Omental fat pad (tissue), 4 donors: ENCODE data around the gene BAZ2B. TPM values are rescaled to one million over a fixed set of nuclear protein-coding genes. Genes with fewer than 3 reads are reported as not detected.
"Not testable (repeated sequence)": the region's sequence is repeated elsewhere in the genome, so short reads cannot be mapped to it uniquely, and the experiment has no call there.

Experiments used
- ATAC-seq: fragments of 150-250 bp; one replicate; pipeline ENCODE4 v1.9.1; 2016; ENCODE audit warnings: mild to moderate bottlenecking, moderate library complexity; ENCODE audit not compliant: low FRiP score
- DNase-seq: peaks from one replicate; pipeline ENCODE4 v3.0.0-alpha.2; 2019; ENCODE audit warnings: low spot score
- CTCF ChIP-seq, 3 donors: fragments of 450-650 bp; IDR thresholded peaks; one replicate each; pipeline ENCODE4 v1.5.1; 2016 to 2017; ENCODE audit warnings: antibody characterized with exemption in 3 of 3, mild to moderate bottlenecking in 3 of 3, moderate library complexity in 2 of 3
- total RNA-seq, 4 donors: library from RNA; depleted of rRNA; stranded (reverse); fragments of >200 nt; gene quantifications; one replicate each; pipeline ENCODE4 v1.1.0, GENCODE V29; 2016

The BAZ2B gene
- total RNA-seq, 4 donors from 2014 or later, result 47.3 to 147 (median 88.9) TPM

GRCh38 chr2:159635006-159635789, 18.9 kb upstream of the BAZ2B start:
- DNase-seq (no peak), ATAC-seq (peak; percentile 44)
- no peak for TF ChIP-seq CTCF (IDR thresholded peaks at IDR 0.05)

- DNase-seq (no peak), ATAC-seq (no peak)
- no peak for TF ChIP-seq CTCF (IDR thresholded peaks at IDR 0.05)
These were observed 16.9 kb upstream of the BAZ2B start for GRCh38 chr2:159633219-159633618.

GRCh38 chr2:159625628-159626027, 9.3 kb upstream of the BAZ2B start:
- not testable (repeated sequence) for DNase-seq, ATAC-seq

DNA sequence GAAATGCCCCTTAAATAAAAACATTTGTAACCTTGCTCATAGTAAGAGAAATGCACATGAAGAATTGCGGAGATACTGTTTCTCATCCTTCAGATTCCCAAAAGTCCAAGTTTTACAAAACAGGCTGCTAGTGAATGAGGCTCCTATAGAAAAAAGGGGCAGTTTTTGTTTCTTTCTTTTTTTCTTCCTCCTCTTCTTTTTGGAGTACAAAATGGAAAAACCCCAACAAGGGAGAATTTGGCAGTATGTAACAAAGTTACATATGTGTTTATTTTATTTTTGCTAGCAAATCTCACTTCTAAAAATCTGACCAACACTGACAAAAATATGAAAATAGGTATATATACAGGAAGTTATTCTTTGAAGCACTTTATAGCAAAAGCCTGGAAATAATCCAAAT, 7.1 kb upstream of the BAZ2B start:
- TF ChIP-seq CTCF (IDR thresholded peaks at IDR 0.05), result no peak
- no peak for DNase-seq
- ATAC-seq, result no peak

- no peak for ATAC-seq
- TF ChIP-seq CTCF (IDR thresholded peaks at IDR 0.05), result no peak
- DNase-seq, result no peak
These were observed 6.6 kb upstream of the BAZ2B start for GRCh38 chr2:159622966-159623365.

DNA sequence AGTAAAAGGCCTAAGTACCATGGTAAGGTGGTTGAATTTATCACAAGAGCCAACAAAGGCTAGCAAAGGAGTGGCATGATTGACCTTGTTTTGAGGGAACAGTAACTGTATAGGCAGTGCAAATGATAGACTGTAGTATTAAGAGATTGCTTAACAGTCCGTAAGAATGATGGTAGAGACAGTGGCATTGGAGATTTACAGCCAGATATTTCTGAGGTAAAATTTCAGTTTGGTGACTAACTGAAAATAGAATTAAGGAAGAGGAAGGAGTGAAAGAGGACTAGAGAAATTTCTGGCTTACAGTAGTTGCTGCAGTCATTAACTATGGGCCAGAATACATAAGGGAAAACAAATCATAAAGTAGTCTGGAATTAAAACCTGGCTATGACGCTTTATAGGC, 4.4 kb upstream of the BAZ2B start:
- ATAC-seq (no peak), DNase-seq (no peak)
- no peak for TF ChIP-seq CTCF (IDR thresholded peaks at IDR 0.05)

- no peak for TF ChIP-seq CTCF (IDR thresholded peaks at IDR 0.05)
- DNase-seq, result no peak
- no peak for ATAC-seq
These were observed 1.3 kb upstream of the BAZ2B start for GRCh38 chr2:159617646-159618045.
